GM18873 (cell line): ENCODE results near the gene ITPRIPL2.

Experiments used
- ATAC-seq: cut with Tn5 transposase; IDR thresholded peaks from one replicate; pipeline ENCODE4 v1.9.1; 2021; ENCODE audit warnings: mild to moderate bottlenecking, moderate library complexity, moderate number of reproducible peaks; ENCODE audit not compliant: unreplicated experiment, low FRiP score

The ITPRIPL2 gene

GRCh38 chr16:19092653-19093410 is 20.9 kb upstream of the ITPRIPL2 start:
- ATAC-seq = no peak

- no peak for ATAC-seq
Measured at GRCh38 chr16:19093631-19094541, 19.9 kb upstream of the ITPRIPL2 start.

- no peak for ATAC-seq
Measured at GRCh38 chr16:19094542-19095365, 19.0 kb upstream of the ITPRIPL2 start.

GRCh38 chr16:19095654-19096053 is 18.1 kb upstream of the ITPRIPL2 start:
- no peak for ATAC-seq

GRCh38 chr16:19098173-19098572 is 15.6 kb upstream of the ITPRIPL2 start:
- no peak for ATAC-seq

- no peak for ATAC-seq
Measured at GRCh38 chr16:19102187-19102872, 11.4 kb upstream of the ITPRIPL2 start.

- no peak for ATAC-seq
Measured at GRCh38 chr16:19104607-19105006, 9.2 kb upstream of the ITPRIPL2 start.

- ATAC-seq = no peak
Measured at GRCh38 chr16:19105131-19105530, 8.6 kb upstream of the ITPRIPL2 start.

GRCh38 chr16:19105891-19106624 is 7.7 kb upstream of the ITPRIPL2 start:
- no peak for ATAC-seq

GRCh38 chr16:19106625-19107020 is 7.1 kb upstream of the ITPRIPL2 start:
- no peak for ATAC-seq

GRCh38 chr16:19108409-19109287 is 5.1 kb upstream of the ITPRIPL2 start:
- ATAC-seq = no peak

- no peak for ATAC-seq
Measured at GRCh38 chr16:19109288-19109664, 4.5 kb upstream of the ITPRIPL2 start.

- ATAC-seq = no peak
Measured at GRCh38 chr16:19110537-19111360, 3.0 kb upstream of the ITPRIPL2 start.

- ATAC-seq = no peak
Measured at GRCh38 chr16:19112099-19112407, 1.7 kb upstream of the ITPRIPL2 start.

GRCh38 chr16:19114359-19115147 is 789 bp downstream of the ITPRIPL2 start:
- ATAC-seq = no peak

- ATAC-seq = no peak
Measured at GRCh38 chr16:19115148-19116021, 1.6 kb downstream of the ITPRIPL2 start.
